Ovary (tissue), 3 donors: Measurements from ENCODE around the gene PRTG.

Source experiments
- EP300 ChIP-seq: sonication (generic); formaldehyde crosslinking; IDR thresholded peaks from one replicate; pipeline ENCODE4 v1.6.1; 2017; ENCODE audit warnings: antibody characterized with exemption
- POLR2A ChIP-seq: fragments of 450-650 bp; IDR thresholded peaks from one replicate; pipeline ENCODE4 v1.6.1; 2017; ENCODE audit warnings: antibody characterized with exemption, mild to moderate bottlenecking, moderate library complexity
- TF ChIP-seq, protein P1 (sequence below), 3 donors: fragments of 450-650 bp in 2 of 3; fragments of 200-600 bp in 1 of 3; IDR thresholded peaks; one replicate each; pipeline versions ENCODE4 v1.5.1 to v1.8.0; 2016 to 2022; ENCODE audit warnings: antibody characterized with exemption in 3 of 3, mild to moderate bottlenecking in 1 of 3
- donor health status: DM: no; HTN: no; CAD: no.

DNA sequence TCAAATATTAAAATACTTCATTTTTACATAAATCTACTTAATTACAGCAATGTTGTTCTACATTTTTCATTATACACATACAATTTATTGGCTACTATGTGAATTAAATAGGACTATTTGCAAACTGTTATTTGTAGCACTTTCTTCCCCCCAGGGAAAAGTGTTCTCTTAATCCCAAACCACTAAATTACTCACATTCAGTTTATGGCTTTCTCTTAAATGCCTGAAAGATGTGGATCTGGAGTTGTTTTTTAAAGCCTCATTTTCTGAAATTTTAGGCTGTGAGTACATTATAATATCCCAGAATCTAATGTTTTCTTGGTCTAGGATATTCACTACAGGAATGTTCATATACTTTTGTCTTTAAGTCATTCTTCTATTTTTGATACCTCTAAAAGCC lies 32.7 kb downstream of the PRTG start:
- TF ChIP-seq, protein P1, sequence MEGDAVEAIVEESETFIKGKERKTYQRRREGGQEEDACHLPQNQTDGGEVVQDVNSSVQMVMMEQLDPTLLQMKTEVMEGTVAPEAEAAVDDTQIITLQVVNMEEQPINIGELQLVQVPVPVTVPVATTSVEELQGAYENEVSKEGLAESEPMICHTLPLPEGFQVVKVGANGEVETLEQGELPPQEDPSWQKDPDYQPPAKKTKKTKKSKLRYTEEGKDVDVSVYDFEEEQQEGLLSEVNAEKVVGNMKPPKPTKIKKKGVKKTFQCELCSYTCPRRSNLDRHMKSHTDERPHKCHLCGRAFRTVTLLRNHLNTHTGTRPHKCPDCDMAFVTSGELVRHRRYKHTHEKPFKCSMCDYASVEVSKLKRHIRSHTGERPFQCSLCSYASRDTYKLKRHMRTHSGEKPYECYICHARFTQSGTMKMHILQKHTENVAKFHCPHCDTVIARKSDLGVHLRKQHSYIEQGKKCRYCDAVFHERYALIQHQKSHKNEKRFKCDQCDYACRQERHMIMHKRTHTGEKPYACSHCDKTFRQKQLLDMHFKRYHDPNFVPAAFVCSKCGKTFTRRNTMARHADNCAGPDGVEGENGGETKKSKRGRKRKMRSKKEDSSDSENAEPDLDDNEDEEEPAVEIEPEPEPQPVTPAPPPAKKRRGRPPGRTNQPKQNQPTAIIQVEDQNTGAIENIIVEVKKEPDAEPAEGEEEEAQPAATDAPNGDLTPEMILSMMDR (IDR thresholded peaks at IDR 0.05): no peak
- no peak for TF ChIP-seq POLR2A
- TF ChIP-seq EP300: no peak
